NCI-H1930 (cell line): ENCODE measurements around the gene EIF1.
"Not testable (repeated sequence)": the region's sequence is repeated elsewhere in the genome, so short reads cannot be mapped to it uniquely, and the experiment has no call there.

Experiments
- DNase-seq, 2 experiments: peaks; one replicate each; lab custom pipeline; 2025; lab: John Stamatoyannopoulos, UW

EIF1 gene

GRCh38 chr17:41688641-41689496, at the start of gene EIF1:
Gene EIF1 (plus strand): TSS chr17:41688885. CDS start chr17:41689039, 154 bp downstream.
- peak; percentile 99 for DNase-seq

- DNase-seq: no peak
Observed at GRCh38 chr17:41638941-41639340, 49.7 kb upstream of the EIF1 start.

GRCh38 chr17:41639492-41640473, 48.9 kb upstream of the EIF1 start:
- no peak for DNase-seq

DNA sequence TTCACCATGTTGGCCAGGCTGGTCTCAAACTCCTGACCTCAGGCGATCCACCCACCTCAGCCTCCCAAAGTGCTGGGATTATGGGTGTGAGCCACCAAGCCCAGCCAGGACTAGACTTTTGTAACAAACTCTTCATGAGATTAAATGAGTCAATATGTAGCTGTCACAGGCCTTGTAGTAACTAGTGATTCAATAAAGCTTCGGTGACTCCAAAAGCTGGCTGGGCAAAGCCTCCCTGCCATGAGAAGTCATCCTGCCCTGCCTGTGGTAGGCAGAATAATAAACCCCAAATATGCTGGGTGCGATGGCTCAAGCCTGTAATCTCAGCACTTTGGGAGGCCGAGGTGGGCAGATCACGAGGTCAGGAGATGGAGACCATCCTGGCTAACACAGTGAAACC, 48.1 kb upstream of the EIF1 start:
- DNase-seq: not testable (repeated sequence)

DNA sequence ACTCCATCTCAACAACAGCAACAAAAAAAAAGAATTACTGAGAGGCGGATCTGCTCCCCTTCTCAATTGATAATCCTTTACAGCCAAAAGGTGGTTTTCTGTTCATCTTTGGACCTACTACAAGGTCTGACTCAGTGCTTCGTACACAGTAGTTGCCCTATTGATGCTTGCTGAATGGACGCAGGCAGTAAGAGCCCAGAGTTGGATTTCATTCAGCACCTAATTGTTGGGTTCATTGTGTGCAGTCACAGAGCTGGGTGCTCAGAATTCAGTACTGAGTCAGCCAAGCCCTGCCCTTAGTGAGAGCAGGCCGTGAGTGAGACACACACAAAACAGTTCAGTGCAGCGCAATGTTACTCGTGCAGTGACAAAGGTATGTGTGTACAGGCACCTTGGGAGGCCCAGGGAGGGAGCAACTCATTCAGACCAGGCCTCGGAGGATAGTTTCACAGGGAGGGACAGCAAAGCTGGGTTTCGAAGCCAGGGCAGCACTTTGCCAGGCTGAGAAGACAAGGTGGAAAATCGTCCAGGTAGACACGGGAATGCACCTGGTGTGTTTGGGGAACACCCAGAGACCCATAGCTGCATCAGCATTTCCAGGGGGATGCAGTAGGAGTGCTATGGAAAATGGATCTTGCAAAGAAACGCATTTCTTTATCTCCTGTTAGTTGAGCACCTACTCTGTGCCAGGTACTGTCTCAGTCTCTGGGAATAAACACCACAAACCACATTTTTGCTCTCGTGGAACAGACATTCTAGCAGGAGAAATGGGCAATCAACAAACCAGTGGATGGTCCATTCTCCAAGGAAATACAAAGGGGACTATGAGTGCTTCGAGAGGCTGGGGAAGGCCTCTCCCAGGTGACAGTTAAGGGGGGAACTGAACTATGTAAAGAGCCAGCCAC, 46.2 kb upstream of the EIF1 start:
- no peak for DNase-seq

DNA sequence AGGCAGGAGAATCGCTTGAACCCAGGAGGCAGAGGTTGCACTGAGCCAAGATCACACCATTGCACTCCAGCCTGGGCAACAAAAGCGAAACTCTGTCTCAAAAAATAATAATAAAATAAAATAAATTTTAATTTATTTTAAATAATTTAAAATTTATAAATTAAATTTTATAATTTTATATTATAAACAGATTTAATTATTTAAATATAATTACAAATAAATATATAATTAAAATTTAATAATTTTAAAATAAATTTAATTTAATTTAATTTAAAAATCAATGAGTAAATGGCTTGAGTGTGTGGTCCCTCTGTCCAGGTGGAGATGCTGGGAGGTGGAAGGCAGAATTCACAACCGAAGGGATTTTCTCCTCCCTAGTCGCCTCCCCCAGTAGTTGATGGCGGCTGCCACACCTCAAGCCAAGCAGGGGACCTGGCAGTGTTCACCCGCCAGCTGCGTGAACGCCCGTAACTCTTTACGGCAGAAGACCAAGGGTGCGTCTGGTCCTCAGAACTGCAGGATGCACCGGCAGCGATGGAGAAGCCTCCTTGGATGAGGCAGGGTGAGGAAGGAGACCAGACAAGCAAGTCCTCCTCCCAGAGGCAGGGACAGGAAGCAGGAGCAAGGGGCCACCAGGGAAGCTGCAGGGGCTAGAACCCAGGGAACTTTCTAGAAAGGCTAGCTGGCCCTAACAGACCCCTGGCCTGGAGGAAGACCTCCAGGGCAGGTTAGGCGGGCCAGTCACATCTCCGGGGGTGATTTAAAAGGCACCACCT, 41.5 kb upstream of the EIF1 start:
- no peak for DNase-seq

- DNase-seq: peak; percentile 55 to 82
Observed at GRCh38 chr17:41647940-41648410, 40.7 kb upstream of the EIF1 start.

DNA sequence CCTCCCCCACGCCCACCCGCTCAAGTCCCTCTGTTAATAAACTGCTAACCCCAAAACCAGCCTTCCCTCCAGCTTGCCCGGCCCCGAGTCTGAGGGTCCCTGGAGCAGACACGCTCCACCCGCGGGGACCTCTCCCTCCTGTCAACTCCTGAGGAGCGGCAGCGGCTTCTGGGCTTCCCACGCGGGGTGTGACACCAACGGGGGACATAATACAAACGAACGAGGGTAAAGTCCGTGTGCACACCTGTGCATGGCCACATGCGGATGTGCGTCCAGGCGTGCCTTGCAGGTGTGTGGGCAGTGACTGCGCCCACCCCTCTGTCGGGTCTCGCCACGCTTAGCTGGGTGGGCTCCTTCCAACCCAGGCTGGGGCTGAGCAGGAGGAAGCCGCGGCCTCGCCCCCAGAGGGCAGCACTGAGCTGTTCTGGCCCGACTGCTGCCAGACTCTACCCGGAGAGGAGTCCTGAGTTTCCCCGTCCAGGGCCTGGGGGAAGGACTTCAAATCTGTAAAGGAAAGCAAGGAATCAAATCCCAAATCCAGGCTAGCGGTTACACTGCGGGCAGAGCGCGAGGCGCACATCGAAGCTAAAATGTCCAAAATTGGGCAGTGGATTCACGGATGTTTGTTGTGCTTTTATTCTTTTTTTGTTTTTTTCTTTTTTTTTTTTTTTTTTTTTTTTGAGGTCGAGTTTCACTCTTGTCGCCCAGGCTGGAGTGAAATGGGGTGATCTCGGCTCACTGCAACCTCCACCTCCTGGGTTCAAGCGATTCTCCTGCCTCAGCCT, 40.1 kb upstream of the EIF1 start:
- DNase-seq: peak; percentile 21 to 57

GRCh38 chr17:41649923-41650519, 38.7 kb upstream of the EIF1 start:
- no peak for DNase-seq

DNA sequence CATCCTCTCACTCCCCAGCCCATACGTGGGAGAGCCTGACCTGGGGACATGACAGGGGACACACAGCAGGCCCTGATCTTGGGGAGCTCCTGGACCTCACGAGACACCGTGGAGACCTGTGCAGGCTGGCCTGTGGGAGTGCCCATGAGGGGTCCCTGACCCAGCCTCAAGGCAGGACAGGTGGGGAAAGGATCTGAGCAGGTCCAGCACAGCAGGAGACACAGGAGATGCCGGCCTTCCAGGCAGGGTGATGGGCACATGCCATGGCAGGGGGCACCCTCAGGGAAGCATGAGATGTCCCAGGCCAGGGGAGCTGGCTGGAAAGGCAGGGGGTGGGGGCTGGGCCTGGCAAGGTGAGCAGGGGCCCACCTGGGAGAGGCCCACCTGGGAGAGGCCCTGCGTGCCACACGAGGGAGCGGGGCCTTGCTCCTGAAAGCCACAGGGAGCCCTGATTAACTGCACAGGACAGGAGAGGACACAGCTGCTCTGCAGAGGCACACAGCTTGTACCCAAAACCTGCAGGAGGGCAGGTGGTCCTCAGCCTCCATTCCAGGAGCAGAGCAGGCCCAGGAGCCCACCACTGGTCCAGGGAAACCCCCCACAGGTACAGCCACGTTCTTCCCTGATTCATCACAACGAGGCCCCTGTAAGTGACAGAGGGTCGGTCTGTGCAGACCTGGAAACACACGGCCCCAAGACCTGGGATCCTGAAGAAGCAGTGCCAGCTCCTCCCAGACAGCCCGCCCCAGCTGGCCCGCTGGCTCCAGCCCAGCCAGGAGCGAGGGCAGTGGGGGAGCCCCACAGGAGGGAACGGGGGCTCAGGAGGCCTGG, 37.7 kb upstream of the EIF1 start:
- no peak for DNase-seq

DNA sequence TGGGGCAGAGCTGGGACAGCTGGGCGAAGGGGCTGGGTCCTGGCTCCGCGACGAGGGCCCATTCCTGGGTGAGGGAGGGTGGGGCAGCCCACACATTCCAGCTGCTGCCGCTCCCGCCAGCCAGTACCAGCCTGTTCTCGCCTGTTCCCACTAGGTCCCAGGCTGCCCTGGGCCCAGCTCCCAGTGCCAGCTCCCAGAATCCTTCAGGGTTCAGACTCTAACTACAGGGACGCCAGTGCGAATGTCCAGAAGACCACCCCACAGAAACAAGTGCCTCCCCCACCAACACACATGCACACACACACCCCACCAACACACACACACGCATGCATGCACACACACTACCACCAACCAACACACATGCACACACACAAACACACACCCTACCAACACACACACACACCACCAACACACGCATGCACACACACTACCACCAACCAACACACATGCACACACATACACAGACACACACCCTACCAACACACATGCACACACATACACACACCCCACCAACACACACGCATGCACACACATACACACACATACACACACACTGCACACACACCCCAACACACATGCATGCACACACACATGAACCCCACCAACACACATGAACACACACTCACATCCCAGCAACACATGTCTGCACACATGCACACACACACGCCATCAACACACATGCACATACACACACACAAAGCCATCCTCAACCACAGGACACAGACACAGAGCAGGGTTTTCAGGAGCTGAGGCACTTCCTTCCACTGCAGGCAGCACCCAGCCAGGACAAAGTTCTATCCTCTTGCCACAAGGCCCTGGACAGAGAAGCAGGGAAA, 36.8 kb upstream of the EIF1 start:
- no peak for DNase-seq

- no peak for DNase-seq
Observed at GRCh38 chr17:41652461-41652970, 36.2 kb upstream of the EIF1 start.

GRCh38 chr17:41653421-41653820, 35.3 kb upstream of the EIF1 start:
- DNase-seq: no peak

DNA sequence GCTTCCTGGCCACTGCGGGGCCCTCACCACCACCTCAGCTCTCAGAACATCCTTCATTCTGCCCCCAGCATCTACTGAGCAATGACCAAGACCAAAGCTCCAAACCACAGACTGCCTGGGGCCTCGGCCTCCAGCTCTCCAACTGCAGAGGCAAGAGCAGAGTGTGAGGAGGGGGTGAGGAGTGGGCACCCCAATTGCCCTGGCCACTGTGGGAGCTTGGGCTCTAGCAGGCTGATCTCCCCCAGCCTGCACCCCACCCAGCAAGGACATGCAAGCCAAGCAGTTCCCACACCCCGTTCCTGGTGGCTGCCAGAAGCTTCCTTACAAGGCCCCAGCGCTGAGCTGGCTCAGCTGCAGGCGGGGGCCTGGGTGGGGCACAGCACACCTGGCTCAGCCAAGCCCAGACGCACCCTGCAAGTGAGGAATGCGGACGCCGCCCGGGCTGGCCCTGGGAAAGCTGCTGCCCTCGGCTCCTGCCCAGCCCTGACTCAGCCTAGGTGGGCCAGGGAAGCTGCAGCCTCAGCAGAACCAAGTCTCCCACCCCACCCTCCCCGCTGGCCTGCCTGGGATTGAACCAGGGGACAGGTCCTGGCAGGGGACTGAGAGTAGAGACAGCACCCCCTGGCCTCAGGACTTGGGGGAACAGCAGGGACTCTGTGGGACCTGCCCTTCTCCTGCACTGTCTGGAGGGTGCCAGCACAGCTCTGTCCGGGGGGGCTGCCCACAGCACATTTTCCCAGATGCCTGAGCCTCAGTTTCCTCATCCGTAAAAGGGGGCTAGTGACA, 34.6 kb upstream of the EIF1 start:
- no peak for DNase-seq

- DNase-seq: no peak
Observed at GRCh38 chr17:41654678-41655607, 33.7 kb upstream of the EIF1 start.
